Ovary (tissue), 3 donors: Measurements from ENCODE around the gene RABAC1.

Experiments
- CTCF ChIP-seq, 3 donors: fragments of 450-650 bp in 2 of 3; fragments of 200-600 bp in 1 of 3; IDR thresholded peaks; one replicate each; pipeline versions ENCODE4 v1.5.1 to v1.8.0; 2016 to 2022; ENCODE audit warnings: antibody characterized with exemption in 3 of 3, mild to moderate bottlenecking in 1 of 3
- EP300 ChIP-seq: sonication (generic); formaldehyde crosslinking; IDR thresholded peaks from one replicate; pipeline ENCODE4 v1.6.1; 2017; ENCODE audit warnings: antibody characterized with exemption
- POLR2A ChIP-seq: fragments of 450-650 bp; IDR thresholded peaks from one replicate; pipeline ENCODE4 v1.6.1; 2017; ENCODE audit warnings: antibody characterized with exemption, mild to moderate bottlenecking, moderate library complexity
- donor health status: DM: no; HTN: no; CAD: no.

GRCh38 chr19:41908724-41909464 is 50.2 kb downstream of the RABAC1 start:
- TF ChIP-seq POLR2A (no peak), CTCF (IDR thresholded peaks at IDR 0.05) (no peak), EP300 (no peak)
